CD4-positive, alpha-beta memory T cell (primary cell): ENCODE results near the gene TBCB. TPM values are rescaled to one million over a fixed set of nuclear protein-coding genes. Genes with fewer than 3 reads are reported as not detected.

ENCODE experiments used
- CTCF ChIA-PET: fragments of 350-600 bp; sonication (Branson Sonifier 250); formaldehyde crosslinking; loops from one replicate; lab custom pipeline; 2021; ENCODE audit warnings: inconsistent platforms; ENCODE audit not compliant: partially characterized antibody; lab: Charles Lee
- POLR2A ChIA-PET: fragments of 350-600 bp; sonication (Branson Sonifier 250); formaldehyde crosslinking; loops from one replicate; lab custom pipeline; 2021; ENCODE audit not compliant: partially characterized antibody; lab: Charles Lee
- DNase-seq, 5 donors: peaks; one replicate each; pipeline versions ENCODE4 v3.0.0 to v3.0.0-alpha.2; 2020 to 2022; ENCODE audit warnings: mixed read lengths in 1 of 5
- H3K27ac ChIP-seq: one replicate; pipeline ENCODE4 v1.7.0; 2013; ENCODE audit warnings: low read depth, low read length
- H3K27me3 ChIP-seq: 2 replicates; pipeline ENCODE4 v1.7.0; 2013; ENCODE audit warnings: mild to moderate bottlenecking, low read length, moderate library complexity; ENCODE audit not compliant: insufficient read depth
- H3K36me3 ChIP-seq: 2 replicates; pipeline ENCODE4 v1.7.0; 2013; ENCODE audit warnings: mild to moderate bottlenecking, low read length, moderate library complexity; ENCODE audit not compliant: insufficient read depth
- H3K4me1 ChIP-seq: 2 replicates; pipeline ENCODE4 v1.7.0; 2013; ENCODE audit warnings: mild to moderate bottlenecking, low read length, moderate library complexity; ENCODE audit not compliant: insufficient read depth
- H3K4me3 ChIP-seq, 2 donors: one replicate each; pipeline ENCODE4 v1.7.0; 2013; ENCODE audit warnings: low read length in 2 of 2, mild to moderate bottlenecking in 1 of 2
- H3K9me3 ChIP-seq, 2 donors: one replicate each; pipeline ENCODE4 v1.7.0; 2013; ENCODE audit warnings: low read length in 2 of 2, control low read depth in 1 of 2; ENCODE audit not compliant: control insufficient read depth in 1 of 2
- H3K27ac Mint-ChIP-seq, 7 donors: one replicate each; pipeline ENCODE4 v1.8.0; 2020 to 2021; ENCODE audit warnings: mixed read lengths in 7 of 7, mild to moderate bottlenecking in 6 of 7, inconsistent platforms in 3 of 7, moderate library complexity in 3 of 7
- H3K27me3 Mint-ChIP-seq, 2 donors: one replicate each; pipeline ENCODE4 v1.8.0; 2020 to 2021; ENCODE audit warnings: mixed read lengths in 2 of 2
- H3K36me3 Mint-ChIP-seq, 2 donors: one replicate each; pipeline ENCODE4 v1.8.0; 2020 to 2021; ENCODE audit warnings: mixed read lengths in 2 of 2, inconsistent platforms in 1 of 2, mild to moderate bottlenecking in 1 of 2
- H3K4me1 Mint-ChIP-seq, 4 donors: one replicate each; pipeline ENCODE4 v1.8.0; 2020 to 2021; ENCODE audit warnings: mixed read lengths in 4 of 4, mild to moderate bottlenecking in 1 of 4
- H3K4me3 Mint-ChIP-seq, 8 donors: one replicate each; pipeline ENCODE4 v1.8.0; 2020 to 2021; ENCODE audit warnings: mixed read lengths in 8 of 8, mild to moderate bottlenecking in 7 of 8, moderate library complexity in 6 of 8, inconsistent platforms in 3 of 8
- H3K9me3 Mint-ChIP-seq, 8 donors: one replicate each; pipeline ENCODE4 v1.8.0; 2020 to 2021; ENCODE audit warnings: mixed read lengths in 8 of 8, mild to moderate bottlenecking in 5 of 8, inconsistent platforms in 3 of 8, moderate library complexity in 1 of 8
- intact Hi-C: fragments of 100-400 bp; cut with micrococcal nuclease; formaldehyde crosslinking; loops from one replicate; pipeline ENCODE4 v1.15.1; 2023
- polyA plus RNA-seq, 2 donors: library from polyadenylated mRNA; unstranded; fragments of 300-500 nt; fragmentation: Illumina TruSeq; gene quantifications; one replicate each; pipeline ENCODE4 v1.2.3, GENCODE V29; 2021
- total RNA-seq, 2 experiments: library from RNA; stranded (reverse); gene quantifications; one replicate each; pipeline ENCODE4 v1.2.3, GENCODE V29; 2021

TBCB gene
- total and polyA plus RNA-seq, 4 experiments from 2014 or later = 148 to 308 (median 202) TPM

- Histone ChIP-seq H3K36me3 (no peaks in the 10 kb centered on the region), H3K9me3 (no peaks in the 10 kb centered on the region), H3K27me3 (no peaks in the 10 kb centered on the region), H3K27ac (no peak overlapping the region), H3K4me1 (peaks cover 3% of the 10 kb centered on the region), H3K4me3 (no peak overlapping the region)
- Mint-ChIP-seq H3K4me1 (peaks cover 0 to 14% (median 5%) of the 10 kb centered on the region in 4 donors), H3K9me3 (no peaks in the 10 kb centered on the region), H3K27me3 (no peaks in the 10 kb centered on the region), H3K4me3 (no peak overlapping the region), H3K27ac (no peak overlapping the region), H3K36me3 (no peaks in the 10 kb centered on the region)
- ChIA-PET POLR2A (no interaction called here), CTCF (no interaction called here)
- DNase-seq = no peak
- intact Hi-C loops = no loop called here
These were observed 22.7 kb upstream of the TBCB start for GRCh38 chr19:36092566-36092965.

DNA sequence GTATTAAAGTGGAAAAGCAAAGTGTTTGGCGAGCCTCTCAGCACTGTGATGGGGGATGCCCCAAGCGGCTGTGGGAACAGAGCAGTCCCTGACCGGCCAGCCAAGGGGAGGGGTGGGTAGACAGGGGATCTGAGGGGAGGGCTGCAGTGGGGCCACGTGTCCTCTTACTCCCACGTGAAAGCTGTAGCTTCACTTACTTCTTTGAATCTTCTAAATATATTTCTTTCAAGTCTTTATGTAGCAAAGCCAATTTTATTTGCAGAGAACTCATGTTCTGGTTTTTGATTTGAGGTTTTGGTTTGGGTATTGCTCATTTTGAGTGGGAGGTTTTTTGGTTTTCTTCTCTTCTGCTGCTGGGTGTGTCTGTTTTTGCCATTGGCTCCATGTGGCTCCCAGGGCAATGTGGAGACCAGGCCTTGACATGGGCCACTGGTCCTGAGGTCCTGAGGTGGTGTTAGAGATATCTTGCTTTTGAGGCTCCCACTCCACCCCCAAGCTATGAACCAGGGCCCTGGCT, 22.1 kb upstream of the TBCB start:
- no peaks in the 10 kb centered on the region for H3K36me3 Mint-ChIP-seq
- intact Hi-C loops = no loop called here
- DNase-seq = no peak
- ChIA-PET POLR2A (no interaction called here), CTCF (interaction anchor here (1.1 kb wide), 1 partner anchor 16 kb away, joined by 4 read pairs; no protein-coding TSS in a partner anchor)
- no peaks in the 10 kb centered on the region for H3K9me3 Mint-ChIP-seq
- H3K27me3 Mint-ChIP-seq = no peaks in the 10 kb centered on the region
- peaks cover 0 to 14% (median 5%) of the 10 kb centered on the region in 4 donors for H3K4me1 Mint-ChIP-seq
- Histone ChIP-seq H3K27ac (no peak overlapping the region), H3K9me3 (no peaks in the 10 kb centered on the region), H3K27me3 (no peaks in the 10 kb centered on the region), H3K36me3 (no peaks in the 10 kb centered on the region), H3K4me1 (peaks cover 3% of the 10 kb centered on the region), H3K4me3 (no peak overlapping the region)
- H3K27ac Mint-ChIP-seq = peak overlapping the region in 5 of 7 donors; percentile 23 to 79 (median 55)
- H3K4me3 Mint-ChIP-seq = no peak overlapping the region

DNA sequence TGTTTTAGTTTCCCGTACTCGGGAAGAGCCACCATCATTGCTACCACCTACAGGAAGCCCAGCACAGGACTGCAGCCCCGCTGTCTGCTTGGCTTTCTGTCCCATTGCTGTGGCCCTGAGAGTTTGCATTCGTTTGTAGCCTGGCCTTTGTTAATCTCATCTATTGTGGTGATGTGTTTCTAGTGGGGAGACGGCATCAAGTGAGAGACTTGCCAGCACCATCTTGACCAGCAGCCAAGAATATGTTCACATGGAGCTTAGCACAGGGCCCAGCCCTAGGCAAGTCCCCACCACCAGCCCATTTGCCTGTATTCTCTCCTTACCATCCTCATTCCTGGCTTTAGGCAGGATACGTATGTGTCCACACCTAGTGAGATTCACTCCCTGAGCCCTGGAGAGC, 21.6 kb upstream of the TBCB start:
- no peak overlapping the region for H3K4me3 Mint-ChIP-seq
- CTCF ChIA-PET = interaction anchor here (1.1 kb wide), 1 partner anchor 16 kb away, joined by 4 read pairs; no protein-coding TSS in a partner anchor

GRCh38 chr19:36097036-36097435, 18.2 kb upstream of the TBCB start:
- Mint-ChIP-seq H3K36me3 (no peaks in the 10 kb centered on the region), H3K9me3 (peaks cover 0 to 1% (median 0%) of the 10 kb centered on the region in 8 donors), H3K4me1 (peaks cover 0 to 14% (median 5%) of the 10 kb centered on the region in 4 donors), H3K4me3 (no peak overlapping the region), H3K27me3 (no peaks in the 10 kb centered on the region), H3K27ac (peak overlapping the region in 3 of 7 donors; percentile 14 to 55 (median 43))
- no peaks in the 10 kb centered on the region for H3K36me3 ChIP-seq
- no peaks in the 10 kb centered on the region for H3K27me3 ChIP-seq
- no peak overlapping the region for H3K4me3 ChIP-seq
- H3K9me3 ChIP-seq = no peaks in the 10 kb centered on the region
- intact Hi-C loops = no loop called here
- peaks cover 3% of the 10 kb centered on the region for H3K4me1 ChIP-seq
- ChIA-PET POLR2A (no interaction called here), CTCF (no interaction called here)
- DNase-seq = no peak
- H3K27ac ChIP-seq = no peak overlapping the region

More for the DNA sequence above, 21.6 kb upstream of the TBCB start:
- Histone ChIP-seq H3K9me3 (no peaks in the 10 kb centered on the region), H3K4me3 (no peak overlapping the region), H3K4me1 (peaks cover 3% of the 10 kb centered on the region), H3K27me3 (no peaks in the 10 kb centered on the region), H3K27ac (no peak overlapping the region), H3K36me3 (no peaks in the 10 kb centered on the region)
- peaks cover 0 to 14% (median 5%) of the 10 kb centered on the region in 4 donors for H3K4me1 Mint-ChIP-seq
- H3K27ac Mint-ChIP-seq = peak overlapping the region in 4 of 7 donors; percentile 2 to 82 (median 51)
- no peaks in the 10 kb centered on the region for H3K36me3 Mint-ChIP-seq
- POLR2A ChIA-PET = no interaction called here
- intact Hi-C loops = no loop called here
- no peaks in the 10 kb centered on the region for H3K27me3 Mint-ChIP-seq
- peaks cover 0 to 1% (median 0%) of the 10 kb centered on the region in 8 donors for H3K9me3 Mint-ChIP-seq
- DNase-seq = no peak

- intact Hi-C loops = no loop called here
- peak overlapping the region in 1 of 7 donors; percentile 36 for H3K27ac Mint-ChIP-seq
- H3K9me3 ChIP-seq = no peaks in the 10 kb centered on the region
- H3K27me3 ChIP-seq = no peaks in the 10 kb centered on the region
- no peaks in the 10 kb centered on the region for H3K36me3 ChIP-seq
- ChIA-PET CTCF (no interaction called here), POLR2A (no interaction called here)
- no peak overlapping the region for H3K4me3 ChIP-seq
- H3K27me3 Mint-ChIP-seq = no peaks in the 10 kb centered on the region
- no peaks in the 10 kb centered on the region for H3K4me1 ChIP-seq
- H3K4me1 Mint-ChIP-seq = no peaks in the 10 kb centered on the region
- no peak overlapping the region for H3K4me3 Mint-ChIP-seq
- H3K9me3 Mint-ChIP-seq = peaks cover 0 to 1% (median 0%) of the 10 kb centered on the region in 8 donors
- H3K27ac ChIP-seq = no peak overlapping the region
- no peak for DNase-seq
- H3K36me3 Mint-ChIP-seq = no peaks in the 10 kb centered on the region
These were observed 16.0 kb upstream of the TBCB start for GRCh38 chr19:36099166-36099785.

DNA sequence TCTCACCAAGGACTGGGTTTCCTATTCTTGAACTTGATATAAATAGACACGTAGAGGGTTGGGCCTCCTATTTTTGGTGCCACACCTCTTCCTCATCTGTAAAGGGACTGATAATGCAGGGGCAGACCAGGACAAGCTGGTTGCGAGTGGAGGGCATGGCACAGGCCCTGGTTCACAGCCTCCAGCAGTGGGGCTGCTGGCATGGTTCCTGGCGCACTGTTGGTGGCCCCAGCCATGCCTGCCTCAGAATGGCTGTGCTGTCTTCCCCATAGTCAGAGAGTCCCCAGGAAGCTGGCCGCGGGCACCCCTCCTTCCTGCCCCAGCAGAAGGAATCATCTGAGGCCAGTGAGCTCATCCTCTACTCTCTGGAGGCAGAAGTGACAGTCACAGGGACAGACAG, 14.8 kb upstream of the TBCB start:
- Mint-ChIP-seq H3K36me3 (no peaks in the 10 kb centered on the region), H3K27ac (peak overlapping the region in 1 of 7 donors; percentile 23), H3K4me1 (no peaks in the 10 kb centered on the region), H3K9me3 (peaks cover 0 to 1% (median 0%) of the 10 kb centered on the region in 8 donors), H3K4me3 (no peak overlapping the region), H3K27me3 (no peaks in the 10 kb centered on the region)
- intact Hi-C loops = no loop called here
- no peaks in the 10 kb centered on the region for H3K27me3 ChIP-seq
- no peaks in the 10 kb centered on the region for H3K9me3 ChIP-seq
- no peak for DNase-seq
- H3K36me3 ChIP-seq = no peaks in the 10 kb centered on the region
- CTCF ChIA-PET = no interaction called here
- POLR2A ChIA-PET = no interaction called here
- H3K4me3 ChIP-seq = no peak overlapping the region
- H3K4me1 ChIP-seq = no peaks in the 10 kb centered on the region
- no peak overlapping the region for H3K27ac ChIP-seq

GRCh38 chr19:36101550-36102327, 13.5 kb upstream of the TBCB start:
- ChIA-PET CTCF (no interaction called here), POLR2A (interaction anchor here (1.3 kb wide), 1 partner anchor 13 kb away, joined by 4 read pairs; the partner anchor contains the start of gene POLR2I)
- Mint-ChIP-seq H3K9me3 (peaks cover 0 to 1% (median 0%) of the 10 kb centered on the region in 8 donors), H3K27me3 (no peaks in the 10 kb centered on the region), H3K4me1 (no peaks in the 10 kb centered on the region), H3K27ac (no peak overlapping the region), H3K36me3 (peaks cover 0 to 3% of the 10 kb centered on the region in 2 donors), H3K4me3 (no peak overlapping the region)
- Histone ChIP-seq H3K36me3 (no peaks in the 10 kb centered on the region), H3K4me3 (no peak overlapping the region), H3K27ac (no peak overlapping the region), H3K27me3 (no peaks in the 10 kb centered on the region), H3K4me1 (no peaks in the 10 kb centered on the region), H3K9me3 (no peaks in the 10 kb centered on the region)
- intact Hi-C loops = no loop called here
- no peak for DNase-seq
